Keratinocyte (primary cell): ENCODE data around the gene ACP7. TPM values are rescaled to one million over a fixed set of nuclear protein-coding genes. Genes with fewer than 3 reads are reported as not detected.

ENCODE experiments used
- DNase-seq: peaks from one replicate; pipeline ENCODE4 v3.0.0-alpha.2; 2011; ENCODE audit warnings: low read depth, missing footprints, low spot score
- FAIRE-seq: peaks from 2 replicates; lab custom pipeline; 2011; peaks lifted over from hg19 to GRCh38; lab: Jason Lieb, UNC
- H2AFZ ChIP-seq: 2 replicates; pipeline ENCODE4 v1.6.0; 2012; ENCODE audit warnings: low read length, control low read depth, inconsistent platforms; ENCODE audit not compliant: control insufficient read depth
- H3K27ac ChIP-seq: 2 replicates; pipeline ENCODE4 v1.5.1; 2011; ENCODE audit warnings: low read length; ENCODE audit not compliant: control insufficient read depth, insufficient read depth
- H3K27me3 ChIP-seq: 3 replicates; pipeline ENCODE4 v1.6.0; 2011; ENCODE audit warnings: low read length; ENCODE audit not compliant: control insufficient read depth, insufficient read depth; ENCODE audit errors: extremely low read depth
- H3K36me3 ChIP-seq, 2 experiments: 2 replicates in 1 of 2; 3 replicates in 1 of 2; pipeline ENCODE4 v1.5.1; 2011; ENCODE audit warnings: low read length in 2 of 2, mild to moderate bottlenecking in 1 of 2; ENCODE audit not compliant: control insufficient read depth in 2 of 2, insufficient read depth in 2 of 2; ENCODE audit errors: extremely low read depth in 1 of 2
- H3K4me1 ChIP-seq: 3 replicates; pipeline ENCODE4 v1.5.1; 2011; ENCODE audit warnings: low read length; ENCODE audit not compliant: control insufficient read depth, insufficient read depth; ENCODE audit errors: extremely low read depth
- H3K4me2 ChIP-seq: 3 replicates; pipeline ENCODE4 v1.6.0; 2011; ENCODE audit warnings: low read depth, low read length; ENCODE audit not compliant: control insufficient read depth, insufficient read depth; ENCODE audit errors: extremely low read depth
- H3K4me3 ChIP-seq, 3 experiments: fragments of 200-600 bp in 1 of 3; sonication (generic) in 1 of 3; 2 replicates in 2 of 3; 3 replicates in 1 of 3; pipeline ENCODE4 v1.5.1; 2011 to 2016; ENCODE audit warnings: low read length in 3 of 3, mild to moderate bottlenecking in 3 of 3, control low read depth in 2 of 3, inconsistent platforms in 1 of 3, low read depth in 1 of 3, mixed read lengths in 1 of 3, mixed run types in 1 of 3, moderate library complexity in 1 of 3; ENCODE audit not compliant: control insufficient read depth in 2 of 3, insufficient read depth in 2 of 3; ENCODE audit errors: extremely low read depth in 1 of 3
- H3K79me2 ChIP-seq: 2 replicates; pipeline ENCODE4 v1.6.0; 2012; ENCODE audit warnings: low read length; ENCODE audit not compliant: control insufficient read depth, insufficient read depth
- H3K9ac ChIP-seq: 3 replicates; pipeline ENCODE4 v1.6.0; 2011; ENCODE audit warnings: low read length; ENCODE audit not compliant: control insufficient read depth, insufficient read depth; ENCODE audit errors: extremely low read depth
- H3K9me1 ChIP-seq: 3 replicates; pipeline ENCODE4 v1.6.0; 2011; ENCODE audit warnings: low read length; ENCODE audit not compliant: control insufficient read depth, insufficient read depth; ENCODE audit errors: extremely low read depth
- H3K9me3 ChIP-seq: 2 replicates; pipeline ENCODE4 v1.5.1; 2012; ENCODE audit warnings: low read depth, low read length; ENCODE audit not compliant: control insufficient read depth
- H4K20me1 ChIP-seq: 3 replicates; pipeline ENCODE4 v1.6.0; 2011; ENCODE audit warnings: low read length; ENCODE audit not compliant: control insufficient read depth, insufficient read depth; ENCODE audit errors: extremely low read depth
- CTCF ChIP-seq, 3 experiments: IDR thresholded peaks in 1 of 3; conservative IDR thresholded peaks in 1 of 3; optimal IDR thresholded peaks in 1 of 3; 2 replicates in 2 of 3; 3 replicates in 1 of 3; pipeline versions ENCODE3 to v1.5.1; 2011; ENCODE audit warnings: low read length in 3 of 3, mild to moderate bottlenecking in 3 of 3, moderate library complexity in 2 of 3, control low read depth in 1 of 3, inconsistent platforms in 1 of 3; ENCODE audit not compliant: insufficient read depth in 2 of 3; ENCODE audit errors: extremely low read depth in 1 of 3
- EZH2 ChIP-seq: IDR thresholded peaks from one replicate; pipeline ENCODE4 v1.6.1; 2012; ENCODE audit warnings: inconsistent platforms, mild to moderate bottlenecking, low read length, moderate library complexity
- dilution Hi-C: fragments of 300-500 bp; cut with MboI; formaldehyde crosslinking; loops from one replicate; pipeline ENCODE4 v1.7.0; 2020; ENCODE audit warnings: low sequenced_read_pairs; ENCODE audit not compliant: extremely low pct_ligation_motif_present
- polyA plus RNA-seq, 5 experiments: library from polyadenylated mRNA; depleted of rRNA in 3 of 5; stranded (reverse) in 3 of 5; stranded (forward) in 1 of 5; unstranded in 1 of 5; fragments of >200 nt; gene quantifications; 1 replicate in 1 of 5; 2 replicates in 3 of 5; 3 replicates in 1 of 5; pipeline versions ENCODE4 v1.2.1 to v1.2.3, GENCODE V29; 2011 to 2012; ENCODE audit warnings: missing spikeins in 2 of 5, low read depth in 1 of 5, low replicate concordance in 1 of 5

The ACP7 gene
- polyA plus RNA-seq, 1 donor (not counting 4 experiments of a cell fraction or from before 2014, with no cell fraction given), result 0.09 TPM

GRCh38 chr19:39119830-39120229 is 35.7 kb downstream of the ACP7 start:
- H3K36me3 ChIP-seq, result no peaks in the 10 kb centered on the region
- TF ChIP-seq CTCF (optimal IDR thresholded peaks at IDR 0.05 in 1 of 3, IDR thresholded peaks at IDR 0.05 in 1 of 3, conservative IDR thresholded peaks at IDR 0.05 in 1 of 3; ENCODE audit: extremely low read depth in 1 of 3, insufficient read depth in 2 of 3, low read length in 3 of 3), result no peak
- no peak for TF ChIP-seq EZH2
- no peaks in the 10 kb centered on the region for H3K9me3 ChIP-seq
- no peak overlapping the region for H3K27ac ChIP-seq
- no peaks in the 10 kb centered on the region for H3K4me1 ChIP-seq
- FAIRE-seq (no peak), DNase-seq (no peak)
- dilution Hi-C loops, result no loop called here
- no peak overlapping the region for H3K9ac ChIP-seq
- H3K79me2 ChIP-seq, result no peaks in the 10 kb centered on the region
- no peaks in the 10 kb centered on the region for H4K20me1 ChIP-seq
- no peaks in the 10 kb centered on the region for H3K9me1 ChIP-seq
- no peak overlapping the region for H2AFZ ChIP-seq
- H3K27me3 ChIP-seq, result no peaks in the 10 kb centered on the region
- no peak overlapping the region for H3K4me2 ChIP-seq
- H3K4me3 ChIP-seq, result no peak overlapping the region

GRCh38 chr19:39122934-39123731 is 39.0 kb downstream of the ACP7 start:
- H3K9ac ChIP-seq, result no peak overlapping the region
- no peaks in the 10 kb centered on the region for H3K27me3 ChIP-seq
- dilution Hi-C loops, result no loop called here
- no peaks in the 10 kb centered on the region for H3K36me3 ChIP-seq
- H2AFZ ChIP-seq, result no peak overlapping the region
- no peaks in the 10 kb centered on the region for H3K9me3 ChIP-seq
- H3K79me2 ChIP-seq, result peaks cover 25% of the 10 kb centered on the region
- H4K20me1 ChIP-seq, result no peaks in the 10 kb centered on the region
- no peak overlapping the region for H3K27ac ChIP-seq
- DNase-seq, result no peak
- H3K4me3 ChIP-seq, result no peak overlapping the region
- no peak for TF ChIP-seq CTCF (optimal IDR thresholded peaks at IDR 0.05 in 1 of 3, IDR thresholded peaks at IDR 0.05 in 1 of 3, conservative IDR thresholded peaks at IDR 0.05 in 1 of 3; ENCODE audit: extremely low read depth in 1 of 3, insufficient read depth in 2 of 3, low read length in 3 of 3)
- no peak for TF ChIP-seq EZH2
- FAIRE-seq, result no peak
- H3K4me2 ChIP-seq, result no peak overlapping the region
- no peaks in the 10 kb centered on the region for H3K9me1 ChIP-seq
- peaks cover 11% of the 10 kb centered on the region for H3K4me1 ChIP-seq
